Lower lobe of right lung (tissue), 2 donors: Measurements from ENCODE around the gene SCN5A. TPM values are rescaled to one million over a fixed set of nuclear protein-coding genes. Genes with fewer than 3 reads are reported as not detected.

Source experiments
- ATAC-seq, 2 donors: fragments of 200-7000 bp; cut with Tn5 transposase; one replicate each; pipeline ENCODE4 v1.9.1; 2020 to 2022; ENCODE audit warnings: mild to moderate bottlenecking in 2 of 2, moderate library complexity in 2 of 2
- DNase-seq: peaks from one replicate; pipeline ENCODE4 v3.0.0-alpha.2; 2020
- H3K27ac ChIP-seq: fragments of 200-600 bp; one replicate; pipeline ENCODE4 v1.8.0; 2022
- H3K27me3 ChIP-seq: fragments of 200-600 bp; one replicate; pipeline ENCODE4 v1.8.0; 2022; ENCODE audit warnings: low read depth
- H3K36me3 ChIP-seq: fragments of 200-600 bp; one replicate; pipeline ENCODE4 v1.8.0; 2022; ENCODE audit warnings: mild to moderate bottlenecking
- H3K4me1 ChIP-seq: fragments of 200-600 bp; one replicate; pipeline ENCODE4 v1.8.0; 2022
- H3K4me3 ChIP-seq: fragments of 200-600 bp; one replicate; pipeline ENCODE4 v1.8.0; 2022; ENCODE audit warnings: mild to moderate bottlenecking
- H3K9me3 ChIP-seq: fragments of 200-600 bp; one replicate; pipeline ENCODE4 v1.8.0; 2022
- CTCF ChIP-seq: fragments of 200-600 bp; IDR thresholded peaks from one replicate; pipeline ENCODE4 v1.8.0; 2022; ENCODE audit warnings: antibody characterized with exemption, mild to moderate bottlenecking
- intact Hi-C: fragments of 100-400 bp; cut with DNase I; formaldehyde crosslinking; loops from one replicate; pipeline ENCODE4 v1.11.0; 2022
- total RNA-seq: library from RNA; stranded (reverse); fragmentation: NEBNext Ultra II Directional; extraction: Animal tissue kit (Norgen Biotek cat#: 25700); gene quantifications from one replicate; pipeline ENCODE4 v1.2.1, GENCODE V29; 2021
- donor health status: DM: no; HTN: yes; CAD: no; lungs with severe emphysema.

The SCN5A gene
- total RNA-seq, 1 donor from 2014 or later, result 0.24 TPM

- peak; percentile 19 for DNase-seq
- intact Hi-C loops, result no loop called here
- Histone ChIP-seq H3K4me1 (no peaks in the 10 kb centered on the region), H3K27me3 (no peaks in the 10 kb centered on the region), H3K36me3 (no peaks in the 10 kb centered on the region), H3K4me3 (no peak overlapping the region), H3K27ac (no peak overlapping the region), H3K9me3 (no peaks in the 10 kb centered on the region)
- no peak for ATAC-seq
- no peak for TF ChIP-seq CTCF
Observed at GRCh38 chr3:38603731-38604131, 45.8 kb downstream of the SCN5A start.

- no peak for TF ChIP-seq CTCF
- H3K9me3 ChIP-seq, result no peaks in the 10 kb centered on the region
- intact Hi-C loops, result no loop called here
- no peak overlapping the region for H3K4me3 ChIP-seq
- DNase-seq, result peak; percentile 8
- no peaks in the 10 kb centered on the region for H3K4me1 ChIP-seq
- H3K27ac ChIP-seq, result no peak overlapping the region
- H3K27me3 ChIP-seq, result no peaks in the 10 kb centered on the region
- ATAC-seq, result no peak
- no peaks in the 10 kb centered on the region for H3K36me3 ChIP-seq
Observed at GRCh38 chr3:38602576-38603250, 46.8 kb downstream of the SCN5A start.

- DNase-seq, result peak; percentile 21
- Histone ChIP-seq H3K36me3 (no peaks in the 10 kb centered on the region), H3K27me3 (no peaks in the 10 kb centered on the region), H3K27ac (no peak overlapping the region), H3K4me1 (no peaks in the 10 kb centered on the region), H3K4me3 (no peak overlapping the region), H3K9me3 (no peaks in the 10 kb centered on the region)
- no peak for TF ChIP-seq CTCF
- intact Hi-C loops, result no loop called here
- no peak for ATAC-seq
Observed at GRCh38 chr3:38601956-38602550, 47.4 kb downstream of the SCN5A start.

GRCh38 chr3:38600551-38600950 is 48.9 kb downstream of the SCN5A start:
- no peaks in the 10 kb centered on the region for H3K27me3 ChIP-seq
- TF ChIP-seq CTCF, result no peak
- H3K4me1 ChIP-seq, result no peaks in the 10 kb centered on the region
- H3K27ac ChIP-seq, result no peak overlapping the region
- intact Hi-C loops, result no loop called here
- H3K4me3 ChIP-seq, result no peak overlapping the region
- ATAC-seq, result no peak
- peak; percentile 7 for DNase-seq
- H3K36me3 ChIP-seq, result no peaks in the 10 kb centered on the region
- H3K9me3 ChIP-seq, result no peaks in the 10 kb centered on the region

- intact Hi-C loops, result no loop called here
- DNase-seq, result peak; percentile 13
- H3K27ac ChIP-seq, result no peak overlapping the region
- no peaks in the 10 kb centered on the region for H3K27me3 ChIP-seq
- H3K9me3 ChIP-seq, result no peaks in the 10 kb centered on the region
- no peaks in the 10 kb centered on the region for H3K4me1 ChIP-seq
- H3K4me3 ChIP-seq, result no peak overlapping the region
- no peaks in the 10 kb centered on the region for H3K36me3 ChIP-seq
- no peak for ATAC-seq
- no peak for TF ChIP-seq CTCF
Observed at GRCh38 chr3:38599886-38600285, 49.6 kb downstream of the SCN5A start.
